KMS-11 (cell line): ENCODE results near the gene NRG2.

Experiments used
- H2AFZ ChIP-seq: fragments of 200-600 bp; sonication (generic); 2 replicates; pipeline ENCODE4 v1.6.1; 2016; ENCODE audit warnings: antibody characterized with exemption, mixed run types, low read depth
- H3K27ac ChIP-seq: fragments of 200-600 bp; sonication (generic); 2 replicates; pipeline ENCODE4 v1.6.1; 2016; ENCODE audit warnings: mild to moderate bottlenecking, mixed run types
- H3K27me3 ChIP-seq: fragments of 200-600 bp; sonication (generic); 2 replicates; pipeline ENCODE4 v1.6.1; 2017; ENCODE audit warnings: mild to moderate bottlenecking, low read depth, mixed run types, moderate library complexity; ENCODE audit not compliant: insufficient read depth
- H3K36me3 ChIP-seq: fragments of 200-600 bp; sonication (generic); 2 replicates; pipeline ENCODE4 v1.6.1; 2017; ENCODE audit warnings: mild to moderate bottlenecking, mixed run types; ENCODE audit not compliant: insufficient read depth
- H3K4me1 ChIP-seq: fragments of 200-600 bp; sonication (generic); 2 replicates; pipeline ENCODE4 v1.6.1; 2016; ENCODE audit warnings: mild to moderate bottlenecking, low read depth, mixed run types; ENCODE audit not compliant: poor library complexity, severe bottlenecking
- H3K4me2 ChIP-seq: fragments of 200-600 bp; sonication (generic); 2 replicates; pipeline ENCODE4 v1.7.0; 2016; ENCODE audit warnings: mild to moderate bottlenecking, mixed run types
- H3K4me3 ChIP-seq: fragments of 200-600 bp; sonication (generic); IDR thresholded peaks from 2 replicates; pipeline ENCODE4 v1.6.1; 2017; ENCODE audit warnings: low read depth, low read length, mixed read lengths; ENCODE audit not compliant: insufficient read depth
- H3K79me2 ChIP-seq: fragments of 200-600 bp; sonication (generic); 2 replicates; pipeline ENCODE4 v1.6.1; 2016; ENCODE audit warnings: low read depth, mixed run types; ENCODE audit not compliant: insufficient read depth
- H3K9ac ChIP-seq: fragments of 200-600 bp; sonication (generic); 2 replicates; pipeline ENCODE4 v1.6.1; 2016; ENCODE audit warnings: mild to moderate bottlenecking, mixed run types
- H4K20me1 ChIP-seq: fragments of 200-600 bp; sonication (generic); 2 replicates; pipeline ENCODE4 v1.6.1; 2016; ENCODE audit warnings: mild to moderate bottlenecking, mixed run types; ENCODE audit not compliant: insufficient read depth
- CTCF ChIP-seq: fragments of 200-600 bp; sonication (generic); conservative IDR thresholded peaks from 2 replicates; pipeline ENCODE4 v1.6.1; 2017; ENCODE audit warnings: low read depth, mild to moderate bottlenecking, antibody characterized with exemption, low read length, moderate library complexity, mixed read lengths

The NRG2 gene

GRCh38 chr5:139863361-139863760 is 179.7 kb downstream of the NRG2 start:
- no peak overlapping the region for H3K9ac ChIP-seq
- H3K4me3 ChIP-seq = no peak overlapping the region
- H3K79me2 ChIP-seq = no peaks in the 10 kb centered on the region
- no peaks in the 10 kb centered on the region for H3K27me3 ChIP-seq
- no peaks in the 10 kb centered on the region for H3K36me3 ChIP-seq
- TF ChIP-seq CTCF = no peak
- no peaks in the 10 kb centered on the region for H3K4me1 ChIP-seq
- H2AFZ ChIP-seq = no peak overlapping the region
- H4K20me1 ChIP-seq = no peaks in the 10 kb centered on the region
- no peak overlapping the region for H3K4me2 ChIP-seq
- H3K27ac ChIP-seq = no peak overlapping the region

DNA sequence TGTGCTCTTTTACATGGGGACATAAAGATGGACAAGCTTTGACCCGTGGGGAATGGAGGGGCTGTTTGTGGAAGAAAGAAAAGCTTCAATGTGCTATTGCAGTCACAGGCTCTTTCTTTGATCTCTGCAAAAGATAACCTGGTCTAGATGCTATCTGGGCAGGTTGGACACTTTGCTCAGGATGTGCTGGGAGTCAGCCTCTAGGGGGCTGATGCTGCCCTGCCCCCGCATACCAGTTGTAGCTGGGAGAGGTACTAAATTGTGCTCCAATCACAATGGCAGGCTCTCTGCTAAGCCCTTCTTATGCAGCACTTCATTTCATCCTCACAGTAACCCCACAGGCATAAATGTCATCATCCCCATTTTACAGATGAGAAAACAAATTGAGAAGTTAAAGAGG is 180.3 kb downstream of the NRG2 start:
- Histone ChIP-seq H3K9ac (no peak overlapping the region), H3K4me2 (no peak overlapping the region), H2AFZ (no peak overlapping the region), H3K27me3 (no peaks in the 10 kb centered on the region), H3K36me3 (no peaks in the 10 kb centered on the region), H3K27ac (no peak overlapping the region), H3K4me3 (no peak overlapping the region), H4K20me1 (no peaks in the 10 kb centered on the region), H3K79me2 (no peaks in the 10 kb centered on the region), H3K4me1 (no peaks in the 10 kb centered on the region)
- TF ChIP-seq CTCF = 0 out of 2 replicates have a peak, but pooled peaks have one; percentile 10

DNA sequence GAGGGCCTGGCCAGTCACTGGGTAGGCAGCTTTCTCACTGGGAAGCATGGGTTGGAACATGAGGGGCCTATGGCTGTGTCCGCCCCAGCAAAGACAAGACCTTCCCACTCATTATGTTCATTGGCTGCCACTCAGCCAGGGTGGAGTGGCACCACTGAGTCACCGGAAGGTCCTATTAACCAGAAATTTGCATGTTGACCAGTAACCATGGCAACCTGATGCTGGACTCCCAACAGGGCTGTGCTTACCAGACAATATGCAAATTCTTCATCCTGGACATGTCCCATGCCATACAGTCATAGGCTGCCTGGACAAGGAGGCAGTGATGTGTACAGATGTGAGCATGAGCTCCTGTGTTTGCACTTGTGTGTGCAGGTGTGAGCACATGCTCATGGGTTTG is 180.8 kb downstream of the NRG2 start:
- H3K27me3 ChIP-seq = no peaks in the 10 kb centered on the region
- no peaks in the 10 kb centered on the region for H3K4me1 ChIP-seq
- no peak overlapping the region for H3K9ac ChIP-seq
- no peak for TF ChIP-seq CTCF
- H3K36me3 ChIP-seq = no peaks in the 10 kb centered on the region
- H3K4me3 ChIP-seq = no peak overlapping the region
- no peak overlapping the region for H2AFZ ChIP-seq
- no peak overlapping the region for H3K4me2 ChIP-seq
- H4K20me1 ChIP-seq = no peaks in the 10 kb centered on the region
- no peak overlapping the region for H3K27ac ChIP-seq
- no peaks in the 10 kb centered on the region for H3K79me2 ChIP-seq

- Histone ChIP-seq H3K4me1 (no peaks in the 10 kb centered on the region), H3K9ac (no peak overlapping the region), H3K4me2 (no peak overlapping the region), H3K36me3 (no peaks in the 10 kb centered on the region), H3K27me3 (no peaks in the 10 kb centered on the region), H2AFZ (no peak overlapping the region), H3K4me3 (no peak overlapping the region), H4K20me1 (no peaks in the 10 kb centered on the region), H3K27ac (no peak overlapping the region), H3K79me2 (no peaks in the 10 kb centered on the region)
- no peak for TF ChIP-seq CTCF
These were observed 181.3 kb downstream of the NRG2 start for GRCh38 chr5:139861889-139862207.
